Measurements from ENCODE around the gene MAEA.

MAEA gene

DNA sequence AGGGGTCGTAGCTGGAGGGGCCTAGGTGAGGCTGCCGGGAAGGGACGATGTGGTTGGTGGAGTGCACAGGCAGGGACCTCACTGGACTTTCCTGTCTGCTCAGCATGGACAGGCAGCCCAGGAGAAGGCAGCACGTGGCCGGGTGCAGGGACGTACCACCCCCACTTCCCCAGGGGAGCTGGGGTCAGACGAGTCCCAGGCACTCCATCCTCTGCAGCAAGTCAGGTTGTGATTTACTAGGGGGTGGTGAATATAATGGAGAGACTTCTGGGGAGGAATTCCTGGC lies 39.2 kb upstream of the MAEA start:
- no peak for DNase-seq

DNA sequence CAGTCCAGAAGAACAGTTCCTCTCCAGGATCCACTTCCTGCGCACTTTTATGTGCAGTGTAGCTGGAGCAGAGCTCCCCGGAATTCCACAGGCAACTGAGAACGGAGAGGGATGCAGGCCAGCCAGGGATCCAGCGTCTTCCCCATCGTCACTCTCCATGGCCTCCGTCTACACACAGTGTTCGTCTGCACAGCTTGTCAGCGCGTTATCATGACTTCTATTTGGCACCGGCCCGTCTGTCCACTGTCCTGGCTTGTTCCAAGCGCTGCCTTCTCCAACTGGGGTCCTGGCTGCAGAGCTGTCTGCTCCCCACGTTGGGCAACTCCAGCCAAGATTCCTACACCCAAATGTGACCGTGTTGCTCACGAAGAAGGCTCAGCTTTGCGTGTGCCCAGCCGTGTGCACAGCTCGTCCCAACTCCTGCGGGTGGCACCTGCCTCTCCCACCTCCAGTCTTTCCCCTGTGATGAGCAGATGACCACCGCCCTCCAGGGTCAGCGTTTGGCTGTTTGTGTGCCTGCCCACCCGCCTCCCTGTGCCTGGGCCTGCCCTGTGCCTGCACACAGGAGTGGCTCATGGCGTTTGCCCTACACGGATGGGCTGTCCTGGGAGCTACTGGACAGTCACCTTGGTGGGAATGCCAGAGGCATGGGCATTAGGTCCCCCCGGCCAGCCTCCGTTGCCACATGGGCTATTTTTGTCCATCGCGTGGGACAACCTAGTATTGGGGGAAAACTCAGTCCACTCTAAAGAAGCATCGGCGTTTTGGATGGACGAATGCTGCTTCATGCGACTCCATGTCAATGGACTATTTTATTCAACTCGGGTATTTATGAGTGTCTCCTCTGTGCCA lies 38.5 kb upstream of the MAEA start:
- DNase-seq, result no peak

DNA sequence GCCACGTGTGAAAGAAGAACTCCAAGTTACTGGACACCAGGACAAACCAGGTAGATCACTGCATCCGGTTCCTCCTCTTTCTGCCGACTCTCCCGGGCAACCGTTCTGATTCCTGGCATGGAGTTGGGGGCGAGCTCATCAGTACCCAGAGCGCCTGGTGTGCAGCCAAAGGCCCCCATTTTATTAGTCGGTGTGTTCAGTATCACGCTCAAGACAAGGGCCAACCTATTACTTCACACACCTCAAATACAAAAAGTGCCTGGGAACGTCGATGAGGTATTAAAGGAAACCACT lies 38.0 kb upstream of the MAEA start:
- no peak for DNase-seq

DNA sequence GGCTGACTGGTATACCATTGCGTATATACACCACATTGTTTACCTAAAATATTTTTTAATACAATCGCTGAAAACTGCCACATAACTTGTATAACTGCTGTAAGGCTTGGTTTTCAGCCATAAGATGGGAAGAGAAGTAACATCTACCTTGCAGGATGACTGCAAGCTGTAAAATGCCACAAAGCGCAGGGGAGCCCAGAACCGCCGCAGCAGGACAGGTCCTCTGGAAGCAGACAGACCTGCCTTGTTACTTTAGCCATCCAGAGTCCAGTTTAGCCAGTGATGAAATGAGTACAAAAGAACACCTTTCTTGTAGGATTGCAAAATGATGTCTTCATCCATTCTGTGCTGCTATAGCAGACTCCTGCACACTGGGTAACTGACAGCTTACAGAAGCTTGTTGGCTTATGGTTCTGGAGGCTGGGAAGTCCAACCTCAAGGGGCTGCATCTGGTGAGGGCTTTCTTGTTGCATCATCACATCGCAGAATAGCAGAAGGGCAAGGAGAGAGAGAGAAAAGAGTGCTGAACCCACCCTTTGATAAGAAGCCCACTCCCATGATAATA lies 36.7 kb upstream of the MAEA start:
- DNase-seq, result no peak

DNA sequence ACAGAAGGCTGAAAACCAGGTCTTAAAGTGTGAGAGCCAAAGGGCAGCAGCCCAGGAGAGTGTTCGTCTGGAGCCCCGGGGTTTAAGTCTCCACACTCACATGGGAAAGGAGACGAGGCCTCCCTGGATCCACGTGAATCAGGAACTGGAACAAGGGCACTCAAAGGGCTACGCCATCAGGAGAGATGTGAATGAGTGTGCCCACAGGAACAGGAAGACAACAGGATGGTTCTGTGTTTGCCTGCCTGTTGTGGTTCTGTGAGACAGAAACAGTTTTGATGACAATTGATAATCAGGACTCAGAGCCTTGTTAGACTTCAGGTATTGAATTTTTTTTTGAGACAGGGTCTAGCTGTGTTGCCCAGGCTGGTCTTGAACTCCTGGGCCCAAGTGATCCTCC lies 35.9 kb upstream of the MAEA start:
- no peak for DNase-seq

DNA sequence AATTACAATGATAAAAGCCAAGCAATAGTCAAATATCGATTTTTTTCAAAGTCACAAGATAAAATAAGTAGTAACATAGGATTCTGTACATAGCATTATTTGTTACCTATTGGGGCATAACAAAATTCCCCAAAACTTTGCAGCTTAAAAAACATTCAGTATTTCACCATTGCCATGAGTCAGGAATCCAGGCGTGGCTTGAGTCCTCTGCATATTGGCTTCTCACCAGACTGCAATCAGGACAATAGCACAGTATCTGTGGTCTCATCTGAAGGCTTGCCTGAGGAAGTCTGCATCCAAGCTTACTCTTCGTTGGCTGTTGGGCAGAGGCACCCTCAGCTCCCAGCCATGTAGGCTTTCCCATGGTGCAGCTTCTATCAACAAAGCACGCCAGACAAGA lies 34.5 kb upstream of the MAEA start:
- no peak for DNase-seq

DNA sequence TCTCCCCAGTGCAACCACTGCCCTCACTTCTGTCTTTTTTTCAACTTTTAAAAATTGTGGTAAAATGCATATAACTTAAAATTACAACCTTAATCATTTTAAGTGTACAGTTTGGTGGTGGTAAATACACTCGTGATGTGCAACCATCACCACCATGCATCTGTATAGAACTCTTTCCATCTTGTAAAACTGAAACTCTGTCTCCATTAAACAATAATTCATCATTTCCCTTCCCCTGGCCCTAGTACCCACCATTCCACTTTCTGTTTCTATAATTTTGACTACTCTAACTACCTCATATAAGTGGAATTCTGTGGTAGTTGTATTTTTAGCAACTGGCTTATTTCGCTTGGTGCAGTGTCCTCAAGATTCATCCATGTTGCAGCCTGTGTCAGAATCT lies 34.0 kb upstream of the MAEA start:
- no peak for DNase-seq

DNA sequence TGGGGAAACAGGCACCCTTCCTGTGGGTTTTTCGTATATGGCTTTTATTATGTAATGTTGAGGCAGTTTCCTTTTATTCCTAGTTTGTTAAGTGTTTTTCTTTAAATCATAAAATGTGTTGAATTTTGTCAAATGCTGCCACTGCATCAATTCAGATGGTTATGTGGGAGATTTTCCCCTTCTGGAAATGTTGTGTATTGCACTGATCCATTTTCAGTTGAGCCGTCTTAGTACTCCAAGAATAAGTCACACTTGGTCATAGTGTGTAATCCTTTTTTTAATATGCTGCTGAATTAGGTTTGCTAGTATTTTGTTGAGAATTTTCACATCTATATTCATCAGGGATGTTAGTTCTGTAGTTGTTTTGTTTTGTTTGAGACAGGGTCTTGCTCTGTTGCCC lies 31.2 kb upstream of the MAEA start:
- DNase-seq, result no peak

DNA sequence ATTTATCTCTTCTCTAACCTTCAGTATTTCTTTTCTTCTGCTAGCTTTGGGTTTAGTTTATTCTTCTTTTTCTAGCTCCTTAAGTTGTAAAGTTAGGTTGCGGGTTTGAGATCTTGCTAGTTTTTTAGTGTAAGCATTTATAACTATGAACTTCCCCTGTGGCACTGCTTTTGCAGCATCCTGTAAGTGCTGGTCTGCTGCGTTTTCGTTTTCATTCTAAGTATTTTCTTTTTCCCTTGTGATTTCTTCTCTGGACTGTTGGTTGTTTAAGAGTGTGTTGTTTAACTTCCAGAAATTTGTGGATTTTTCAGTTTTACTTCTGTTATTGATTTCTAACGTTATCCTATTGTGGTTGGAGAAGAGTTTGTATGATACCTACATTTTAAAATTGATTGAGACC lies 29.7 kb upstream of the MAEA start:
- no peak for DNase-seq

DNA sequence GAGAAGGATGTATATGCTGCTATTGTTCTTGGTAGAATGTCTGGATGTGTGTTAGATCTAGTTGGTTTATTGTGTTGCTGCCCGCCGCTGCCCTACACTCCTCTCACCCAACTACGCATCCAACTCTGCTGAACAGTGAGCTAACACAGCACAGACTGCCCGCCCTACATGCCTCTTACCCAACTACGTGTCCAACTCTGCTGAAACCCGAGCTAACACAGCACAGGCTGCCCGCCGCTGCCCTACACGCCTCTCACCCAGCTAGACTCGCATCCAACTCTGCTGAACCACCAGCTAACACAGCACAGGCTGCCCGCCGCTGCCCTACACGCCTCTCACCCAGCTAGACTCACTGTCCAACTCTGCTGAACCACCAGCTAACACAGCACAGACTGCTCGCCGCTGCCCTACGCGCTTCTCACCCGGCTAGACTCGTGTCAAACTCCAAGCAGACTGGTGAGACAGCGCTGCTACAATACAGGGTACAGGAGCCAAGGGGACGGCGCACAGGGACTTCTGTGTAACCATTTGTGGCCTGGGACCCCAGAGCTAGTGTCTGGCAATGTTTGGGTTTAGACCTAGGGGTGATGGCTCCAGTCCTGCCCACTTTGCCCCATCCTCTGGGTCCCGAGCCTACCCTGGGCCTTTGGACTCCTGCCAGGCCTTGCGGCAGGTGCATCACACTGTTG lies 29.1 kb upstream of the MAEA start:
- DNase-seq, result no peak

DNA sequence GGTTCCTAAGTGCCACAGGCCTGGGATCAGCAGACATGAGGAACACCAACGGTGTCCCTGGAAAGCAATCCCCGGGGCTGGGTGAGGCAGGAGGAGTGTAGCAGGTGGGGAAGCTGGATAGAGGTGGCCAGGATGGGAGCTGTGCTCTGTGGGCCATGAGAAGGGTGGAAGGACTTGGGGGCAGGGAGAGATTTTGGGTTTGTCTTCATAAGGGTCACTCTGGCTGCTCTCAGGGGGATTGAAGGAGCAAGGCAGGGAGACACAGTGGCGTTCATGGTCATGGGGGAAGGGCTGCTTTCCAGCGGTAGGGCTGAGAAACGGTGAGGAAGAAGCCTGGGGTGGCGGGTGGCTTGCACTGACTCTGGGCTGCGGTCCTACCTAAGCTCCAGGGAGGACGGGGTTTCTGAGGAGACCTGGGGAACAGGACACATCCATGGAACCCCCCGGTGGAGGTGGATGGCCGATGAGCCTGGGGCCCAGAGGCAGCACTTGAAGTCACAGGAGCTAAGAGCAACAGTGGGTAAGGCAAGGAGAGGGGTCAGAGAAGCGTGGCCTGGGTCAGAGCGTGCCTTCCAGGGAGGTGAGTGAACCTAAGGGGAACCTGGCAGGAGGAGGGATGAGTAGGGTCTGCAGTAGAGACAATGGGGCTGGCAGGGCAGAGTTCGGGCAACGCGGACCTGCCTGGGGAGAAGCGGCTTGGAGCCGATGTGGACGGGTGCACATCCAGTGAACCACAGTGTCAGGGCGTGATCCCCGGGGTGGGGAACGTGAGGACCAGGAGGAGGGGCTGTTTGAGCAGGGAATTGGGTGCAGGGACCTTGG lies 28.4 kb upstream of the MAEA start:
- DNase-seq, result no peak

DNA sequence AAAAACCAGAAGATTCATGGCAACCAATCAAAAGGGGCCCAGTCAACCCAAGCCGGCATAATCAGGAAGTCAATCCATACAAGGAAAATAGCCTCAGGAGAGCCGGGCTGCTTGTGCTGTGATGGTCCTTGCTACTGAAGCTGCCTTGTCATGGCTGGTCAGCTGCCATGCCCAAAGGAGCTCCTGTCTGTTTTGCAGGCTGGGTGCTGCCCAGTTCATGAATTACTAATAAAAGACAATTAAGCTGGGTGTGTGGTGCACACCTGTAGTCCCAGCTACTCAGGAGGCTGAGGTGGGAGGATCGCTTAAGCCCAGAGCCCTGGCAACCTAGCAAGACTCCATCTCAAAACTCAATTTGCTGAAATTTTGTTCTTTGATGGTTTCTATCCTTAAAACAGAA lies 24.7 kb upstream of the MAEA start:
- DNase-seq, result no peak

DNA sequence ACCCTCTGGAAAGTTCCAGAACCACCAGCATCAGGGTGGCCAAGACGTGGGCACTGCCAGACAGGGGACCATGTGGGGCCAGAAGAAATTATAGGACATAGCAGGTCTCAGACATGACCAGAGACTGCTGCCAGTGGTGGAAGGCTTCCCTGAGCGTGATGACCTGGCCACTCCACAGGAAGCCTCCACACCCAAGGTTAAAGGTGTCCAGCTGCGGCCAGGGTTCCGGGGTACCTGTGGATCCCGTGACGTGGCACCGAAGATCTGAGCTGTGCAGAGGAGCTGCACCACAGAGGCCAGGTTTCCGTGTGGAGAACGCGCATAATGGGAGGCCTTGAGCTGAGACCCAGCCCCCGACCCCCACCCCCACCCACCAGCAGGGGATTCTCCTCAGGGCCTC lies 24.3 kb upstream of the MAEA start:
- DNase-seq, result no peak

DNA sequence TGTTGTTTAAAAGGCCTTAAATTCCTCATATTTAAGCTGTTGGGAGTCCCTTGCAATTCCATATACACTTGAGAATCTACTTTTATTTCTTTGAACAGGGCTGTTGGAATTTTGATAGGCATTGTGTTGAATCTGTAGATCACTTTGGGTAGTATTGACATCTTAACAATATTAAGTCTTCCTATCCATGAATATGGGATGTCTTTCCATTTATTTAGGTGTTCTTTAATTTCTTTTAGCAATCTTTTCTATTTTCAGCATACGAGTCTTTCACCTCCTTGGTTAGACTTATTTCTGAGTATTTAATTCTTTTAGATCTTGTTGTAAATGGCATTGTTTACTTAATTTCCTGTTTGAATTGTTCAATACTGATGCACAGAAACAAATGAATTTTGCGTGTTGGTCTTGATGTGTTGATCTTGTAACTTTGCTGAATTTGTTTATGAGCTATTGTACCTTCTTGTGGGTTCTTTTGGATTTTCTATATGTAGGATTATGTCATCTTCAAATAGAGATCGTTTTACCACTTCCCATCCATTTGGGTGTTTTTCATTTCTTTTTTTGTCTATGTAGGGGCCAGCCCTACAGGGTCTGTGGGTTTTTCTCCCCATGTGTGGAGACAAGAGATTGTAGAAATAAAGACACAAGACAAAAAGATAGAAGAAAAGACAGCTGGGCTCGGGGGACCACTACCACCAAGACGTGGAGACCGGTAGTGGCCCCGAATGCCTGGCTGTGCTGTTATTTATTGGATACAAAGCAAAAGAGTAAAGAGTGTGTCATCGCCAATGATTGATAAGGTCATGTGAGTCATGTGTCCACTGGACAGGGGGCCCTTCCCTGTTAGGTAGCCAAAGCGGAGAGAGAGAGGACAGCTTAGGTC lies 22.6 kb upstream of the MAEA start:
- DNase-seq, result no peak

DNA sequence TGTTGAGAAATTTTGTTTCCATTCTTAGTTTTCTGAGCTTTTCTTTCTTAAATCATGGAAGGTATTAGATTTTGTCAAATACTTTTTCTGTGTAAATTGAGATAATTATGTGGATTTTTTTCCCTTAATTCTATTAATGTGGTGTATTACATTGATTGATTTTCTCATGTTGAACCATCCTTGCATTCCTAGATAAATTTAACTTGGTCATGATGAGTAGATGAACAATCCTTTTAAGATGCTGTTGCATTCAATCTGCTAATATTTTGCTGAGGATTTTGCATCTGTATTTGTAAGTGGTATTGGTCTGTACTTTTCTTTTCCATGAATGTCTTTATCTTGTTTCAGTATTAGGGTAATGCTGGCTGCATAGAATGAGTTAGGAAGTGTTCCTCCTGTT lies 20.5 kb upstream of the MAEA start:
- DNase-seq, result no peak

DNA sequence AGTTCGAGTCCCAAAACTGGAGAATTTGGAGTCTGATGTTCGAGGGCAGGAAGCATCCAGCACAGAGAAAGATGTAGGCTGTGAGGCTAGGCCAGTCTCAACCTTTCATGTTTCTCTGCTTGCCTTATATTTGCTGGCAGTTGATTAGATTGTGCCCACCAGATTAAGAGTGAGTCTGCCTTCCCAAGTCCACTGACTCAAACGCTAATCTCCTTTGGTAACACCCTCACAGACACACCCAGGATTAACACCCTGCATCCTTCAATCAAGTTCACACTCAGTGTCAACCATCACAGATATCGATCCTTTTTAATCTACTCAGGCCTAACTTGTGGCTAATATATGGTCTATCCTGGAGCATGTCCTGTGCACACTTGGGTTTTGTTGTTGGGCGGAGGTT lies 18.0 kb upstream of the MAEA start:
- no peak for DNase-seq

DNA sequence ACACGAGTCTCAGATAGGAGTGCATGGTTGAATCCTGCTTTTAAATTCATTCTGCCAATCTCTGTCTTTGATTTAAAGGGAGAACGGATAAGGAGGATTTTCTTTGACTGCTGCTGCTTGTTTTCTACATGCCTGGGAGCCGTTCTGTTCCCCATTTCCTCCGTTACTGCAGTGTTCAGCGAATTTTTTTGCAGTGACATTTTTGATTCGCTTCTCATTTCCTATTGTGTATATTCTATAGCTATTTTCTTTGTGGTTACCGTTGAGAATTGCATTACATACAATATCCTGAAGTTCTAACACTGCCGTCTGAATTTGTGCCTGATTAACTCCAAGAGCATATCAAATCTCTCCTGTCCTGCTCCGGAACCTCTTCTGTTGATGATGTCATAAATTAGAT lies 14.8 kb upstream of the MAEA start:
- no peak for DNase-seq

DNA sequence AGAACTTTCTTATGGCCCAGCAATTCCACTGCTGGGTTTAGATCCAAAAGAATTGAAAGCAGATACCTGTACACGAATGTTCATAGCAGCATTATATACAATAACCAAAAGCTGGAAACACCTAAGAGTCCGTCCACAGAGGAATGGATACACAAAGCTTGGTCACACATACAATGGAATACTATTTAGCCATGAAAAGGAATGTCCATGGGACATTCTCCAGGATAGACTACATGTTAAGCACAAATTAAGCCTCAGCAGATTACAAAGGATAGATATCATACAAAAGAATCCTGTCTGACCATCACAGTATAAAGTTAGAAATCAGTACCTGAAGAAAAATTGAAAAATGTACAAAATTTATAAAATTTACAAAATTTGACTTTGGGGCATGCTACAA lies 12.7 kb upstream of the MAEA start:
- no peak for DNase-seq

DNA sequence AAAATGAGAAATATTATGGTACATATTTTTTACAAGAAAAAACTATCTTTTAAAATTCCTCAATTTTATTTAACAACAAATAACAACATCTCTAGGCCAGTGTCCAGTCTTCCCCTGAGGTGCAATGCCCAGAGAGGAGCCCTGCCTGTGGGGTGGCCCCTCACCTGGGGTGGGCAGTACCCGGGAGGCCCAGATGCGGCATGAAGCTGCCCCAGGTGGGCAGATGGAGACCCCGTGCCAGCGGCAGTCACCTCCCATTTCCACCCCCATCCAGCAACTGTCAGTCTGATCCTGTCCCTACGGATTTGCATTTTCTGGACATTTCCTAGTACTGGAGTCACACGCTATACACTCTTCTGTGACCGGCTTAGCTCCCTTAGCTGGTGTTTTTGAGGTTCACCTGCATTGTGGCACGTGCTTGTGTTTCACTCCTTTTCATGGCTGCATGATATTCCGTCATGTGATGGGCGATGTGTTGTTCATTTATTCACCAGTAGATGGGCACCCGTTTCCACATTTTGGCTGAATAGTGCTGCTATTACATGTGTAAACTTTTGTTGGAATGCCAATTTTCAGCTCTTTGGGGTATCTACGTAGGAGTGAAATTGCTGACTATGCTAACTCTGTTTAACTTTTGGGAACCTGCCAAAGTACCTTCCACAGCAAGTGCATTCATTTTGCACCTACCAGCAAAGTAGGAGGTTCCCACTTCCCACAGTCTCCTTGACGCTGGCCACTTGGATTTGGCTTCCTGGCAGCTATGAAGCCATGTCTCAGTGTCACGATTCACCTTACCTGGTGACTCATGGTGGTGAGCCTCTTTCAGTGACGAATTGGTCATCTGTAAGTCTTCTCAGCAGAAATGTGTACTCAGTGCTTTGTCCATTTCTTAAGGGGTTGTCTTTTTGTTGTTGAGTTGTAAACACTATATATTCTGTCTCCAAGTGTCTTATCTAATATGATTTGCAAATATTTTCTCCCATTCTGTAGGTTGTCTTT lies 11.7 kb upstream of the MAEA start:
- no peak for DNase-seq

DNA sequence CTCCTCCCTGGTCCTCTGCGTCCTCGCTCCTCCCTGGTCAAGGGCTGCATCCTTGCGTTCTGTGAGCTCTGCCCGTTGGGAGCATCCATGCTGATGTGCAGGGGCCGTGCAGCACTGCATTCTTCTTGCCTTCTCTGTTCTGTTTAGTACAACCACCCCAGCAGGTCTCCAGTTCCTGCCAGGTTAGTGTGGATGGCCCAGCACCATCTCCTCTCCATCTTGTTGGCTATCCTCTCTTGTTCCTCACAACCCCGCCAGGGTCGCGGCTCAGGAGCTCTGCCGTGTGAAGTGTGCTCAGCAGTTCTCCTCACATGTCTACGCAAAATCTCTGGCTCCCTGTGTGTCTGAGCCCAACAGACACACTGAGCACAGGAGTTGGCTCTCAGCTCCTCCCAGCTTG lies 10.4 kb upstream of the MAEA start:
- no peak for DNase-seq

DNA sequence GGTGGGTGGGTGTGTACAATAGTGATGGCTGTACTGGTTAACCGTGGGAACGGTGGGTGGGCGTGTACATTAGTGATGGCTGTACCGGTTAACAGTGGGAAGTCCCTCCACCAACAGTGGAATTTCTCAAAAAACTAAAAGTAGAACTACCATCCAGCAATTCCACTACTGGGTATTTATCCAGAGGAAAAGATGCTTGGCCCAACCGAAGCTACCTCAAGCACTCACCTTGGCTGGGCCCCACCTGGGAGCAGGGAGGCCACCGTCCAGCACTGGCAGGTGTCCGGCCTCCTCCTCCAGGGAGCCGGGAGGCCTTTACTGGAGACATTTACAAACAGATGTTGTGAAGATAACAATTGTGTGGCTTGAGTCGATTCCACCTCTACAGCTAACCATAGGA lies 6.0 kb upstream of the MAEA start:
- no peak for DNase-seq

Data from 8988T (cell line).